ENCODE results near the gene MT3. TPM values are rescaled to one million over a fixed set of nuclear protein-coding genes. Genes with fewer than 3 reads are reported as not detected.

The MT3 gene
- total RNA-seq, 4 donors from 2014 or later = 1.2 TPM; not detected in 3

- no peak overlapping the region for H3K4me3 ChIP-seq (ENCODE audit: low read depth, poor library complexity, severe bottlenecking)
- TF ChIP-seq, protein P1, sequence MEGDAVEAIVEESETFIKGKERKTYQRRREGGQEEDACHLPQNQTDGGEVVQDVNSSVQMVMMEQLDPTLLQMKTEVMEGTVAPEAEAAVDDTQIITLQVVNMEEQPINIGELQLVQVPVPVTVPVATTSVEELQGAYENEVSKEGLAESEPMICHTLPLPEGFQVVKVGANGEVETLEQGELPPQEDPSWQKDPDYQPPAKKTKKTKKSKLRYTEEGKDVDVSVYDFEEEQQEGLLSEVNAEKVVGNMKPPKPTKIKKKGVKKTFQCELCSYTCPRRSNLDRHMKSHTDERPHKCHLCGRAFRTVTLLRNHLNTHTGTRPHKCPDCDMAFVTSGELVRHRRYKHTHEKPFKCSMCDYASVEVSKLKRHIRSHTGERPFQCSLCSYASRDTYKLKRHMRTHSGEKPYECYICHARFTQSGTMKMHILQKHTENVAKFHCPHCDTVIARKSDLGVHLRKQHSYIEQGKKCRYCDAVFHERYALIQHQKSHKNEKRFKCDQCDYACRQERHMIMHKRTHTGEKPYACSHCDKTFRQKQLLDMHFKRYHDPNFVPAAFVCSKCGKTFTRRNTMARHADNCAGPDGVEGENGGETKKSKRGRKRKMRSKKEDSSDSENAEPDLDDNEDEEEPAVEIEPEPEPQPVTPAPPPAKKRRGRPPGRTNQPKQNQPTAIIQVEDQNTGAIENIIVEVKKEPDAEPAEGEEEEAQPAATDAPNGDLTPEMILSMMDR (IDR thresholded peaks at IDR 0.05) = no peak
- no peak for TF ChIP-seq POLR2A (IDR thresholded peaks at IDR 0.05)
- 29 to 31% methylated on average over 3 of the region's 3 CpGs for WGBS, 2 donors
- no peak for DNase-seq (ENCODE audit: low spot score in 2 of 2)
- intact Hi-C loops (cut with DNase I; ENCODE audit: low total_unique reads) = loop anchor here (10.0 kb wide), 2 partner anchors 79 to 91 kb away; partner anchors contain the start of gene MT1X
Measured at GRCh38 chr16:56606071-56606475, 16.7 kb downstream of the MT3 start.

DNA sequence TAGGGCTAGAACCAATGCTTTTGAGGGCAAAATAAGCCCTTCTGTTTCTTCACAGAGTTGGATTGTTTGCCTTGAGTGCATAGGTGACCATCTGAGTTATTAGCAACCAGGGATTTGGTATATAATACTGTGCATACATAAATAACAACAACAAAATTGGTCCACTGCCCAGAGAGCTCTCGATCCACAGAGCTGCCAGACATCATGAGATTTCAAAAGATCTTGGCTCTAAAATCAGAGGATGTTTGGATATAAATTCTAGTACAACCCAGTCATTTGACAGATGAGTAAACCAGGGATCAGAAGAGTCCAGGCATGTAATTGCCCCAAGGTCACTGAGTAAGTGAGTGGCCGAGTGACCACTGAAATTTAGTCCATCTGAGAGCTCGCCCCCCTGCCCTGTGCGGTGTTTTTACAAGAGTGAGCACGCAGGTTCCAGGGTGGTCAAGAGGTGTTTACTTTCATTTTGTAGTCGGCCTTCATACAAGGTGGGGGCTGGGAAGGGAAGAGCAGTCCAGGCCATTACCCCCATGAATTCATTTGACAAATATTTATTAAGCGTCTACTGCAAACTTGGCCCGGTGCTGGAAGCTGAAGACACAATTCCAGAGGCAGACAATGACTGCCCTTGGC is 17.3 kb downstream of the MT3 start:
- intact Hi-C loops (cut with DNase I; ENCODE audit: low total_unique reads) = loop anchor here (10.0 kb wide), 2 partner anchors 78 to 92 kb away; partner anchors contain the start of gene MT1X
- TF ChIP-seq, protein P1 (IDR thresholded peaks at IDR 0.05) = no peak
- no peak for TF ChIP-seq POLR2A (IDR thresholded peaks at IDR 0.05)
- no peak overlapping the region for H3K4me3 ChIP-seq (ENCODE audit: low read depth, poor library complexity, severe bottlenecking)
- 14 to 18% methylated on average over 8 of the region's 8 CpGs for WGBS, 2 donors
- peak in 1 of 2 donors; percentile 78 for DNase-seq (ENCODE audit: low spot score in 2 of 2)

DNA sequence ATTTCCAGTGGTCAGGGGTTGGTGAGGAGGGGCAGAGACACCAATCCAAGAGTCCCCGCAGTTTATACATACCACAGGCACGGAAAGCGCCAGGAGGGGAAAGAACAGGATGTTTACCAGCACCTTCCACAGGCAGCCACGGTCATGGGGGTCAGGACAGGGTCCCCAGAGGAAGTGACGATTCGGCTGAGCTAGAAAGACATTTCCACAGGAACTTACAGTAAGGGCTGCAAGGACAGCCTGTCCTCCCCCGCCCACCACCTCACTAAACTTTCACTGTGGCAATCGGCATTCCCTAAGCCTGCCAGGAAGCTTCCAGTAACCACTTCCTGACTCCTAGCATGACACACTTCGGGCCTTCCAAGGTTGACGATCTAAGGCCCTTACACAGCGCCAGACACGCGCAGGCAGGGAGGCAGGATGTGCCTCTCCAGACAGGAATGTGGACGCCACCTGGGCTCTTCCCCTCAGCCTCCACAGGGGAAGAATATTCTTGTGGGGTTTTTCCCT is 17.8 kb downstream of the MT3 start:
- 7 to 13% methylated on average over 14 of the region's 14 CpGs for WGBS, 2 donors
- peak; percentile 91 to 98 for DNase-seq (ENCODE audit: low spot score in 2 of 2)
- no peak overlapping the region for H3K4me3 ChIP-seq (ENCODE audit: low read depth, poor library complexity, severe bottlenecking)
- intact Hi-C loops (cut with DNase I; ENCODE audit: low total_unique reads) = loop anchor here (10.0 kb wide), 2 partner anchors 78 to 92 kb away; partner anchors contain the start of gene MT1X
- no peak for TF ChIP-seq POLR2A (IDR thresholded peaks at IDR 0.05)
- TF ChIP-seq, protein P1 (IDR thresholded peaks at IDR 0.05) = no peak

GRCh38 chr16:56607675-56608042 is 18.3 kb downstream of the MT3 start:
- no peak overlapping the region for H3K4me3 ChIP-seq (ENCODE audit: low read depth, poor library complexity, severe bottlenecking)
- intact Hi-C loops (cut with DNase I; ENCODE audit: low total_unique reads) = loop anchor here (10.0 kb wide), 2 partner anchors 77 to 93 kb away; partner anchors contain the start of gene MT1X
- 22 to 35% methylated on average over 2 of the region's 2 CpGs for WGBS, 2 donors
- no peak for TF ChIP-seq POLR2A (IDR thresholded peaks at IDR 0.05)
- TF ChIP-seq, protein P1 (IDR thresholded peaks at IDR 0.05) = no peak
- DNase-seq (ENCODE audit: low spot score in 2 of 2) = no peak

DNA sequence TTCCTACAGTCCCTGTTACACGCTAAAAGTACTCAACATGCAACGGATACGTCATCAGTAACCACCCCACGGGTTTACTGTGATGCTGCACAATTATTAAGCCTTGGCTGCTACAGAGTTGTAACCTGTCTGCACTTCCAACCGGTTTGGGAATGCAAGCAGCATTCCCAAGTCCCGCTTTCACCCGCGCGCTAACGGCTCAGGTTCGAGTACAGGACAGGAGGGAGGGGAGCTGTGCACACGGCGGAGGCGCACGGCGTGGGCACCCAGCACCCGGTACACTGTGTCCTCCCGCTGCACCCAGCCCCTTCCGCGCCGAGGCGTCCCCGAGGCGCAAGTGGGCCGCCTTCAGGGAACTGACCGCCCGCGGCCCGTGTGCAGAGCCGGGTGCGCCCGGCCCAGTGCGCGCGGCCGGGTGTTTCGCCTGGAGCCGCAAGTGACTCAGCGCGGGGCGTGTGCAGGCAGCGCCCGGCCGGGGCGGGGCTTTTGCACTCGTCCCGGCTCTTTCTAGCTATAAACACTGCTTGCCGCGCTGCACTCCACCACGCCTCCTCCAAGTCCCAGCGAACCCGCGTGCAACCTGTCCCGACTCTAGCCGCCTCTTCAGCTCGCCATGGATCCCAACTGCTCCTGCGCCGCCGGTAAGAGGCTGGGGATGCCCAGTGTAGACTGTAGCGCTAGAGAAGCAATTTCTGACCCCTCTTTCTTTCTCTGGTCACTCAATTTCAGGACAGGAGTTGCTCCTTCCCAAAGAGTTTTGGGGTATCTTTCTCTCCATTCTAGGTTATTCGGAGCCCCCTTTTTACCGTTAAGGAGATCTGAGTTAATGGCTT is 18.9 kb downstream of the MT3 start, which contains the start of gene MT2A:
MT2A (plus strand) TSS at position 542 of the 833 bp plus-strand sequence; CDS start at position 614, 72 bp downstream.
- TF ChIP-seq, protein P1 (IDR thresholded peaks at IDR 0.05) = peak in 1 of 3 donors; percentile 22
- peak in 1 of 2 donors; percentile 36 for TF ChIP-seq POLR2A (IDR thresholded peaks at IDR 0.05)
- intact Hi-C loops (cut with DNase I; ENCODE audit: low total_unique reads) = loop anchor here (10.0 kb wide), 2 partner anchors 77 to 93 kb away; partner anchors contain the start of gene MT1X
- WGBS, 2 donors = 2 to 4% methylated on average over 28 to 32 of the region's 62 CpGs

More for the DNA sequence above, 18.9 kb downstream of the MT3 start, which contains the start of gene MT2A:
- peak within 1 kb of the TSS; percentile 67 for H3K4me3 ChIP-seq (ENCODE audit: low read depth, poor library complexity, severe bottlenecking)
- peak; percentile 94 to 99 for DNase-seq (ENCODE audit: low spot score in 2 of 2)

All from lower leg skin (tissue), 4 donors.